Testis (tissue), 3 donors: Measurements from ENCODE around the gene FAM83C. TPM values are rescaled to one million over a fixed set of nuclear protein-coding genes. Genes with fewer than 3 reads are reported as not detected.

Source experiments
- DNase-seq: peaks from one replicate; pipeline ENCODE4 v3.0.0-alpha.2; 2019
- H3K27ac ChIP-seq, 2 donors: fragments of 200-600 bp; sonication (generic); one replicate each; pipeline ENCODE4 v1.5.1; 2019
- H3K27me3 ChIP-seq: fragments of 200-600 bp; sonication (generic); one replicate; pipeline ENCODE4 v1.5.1; 2019
- H3K36me3 ChIP-seq: fragments of 200-600 bp; sonication (generic); one replicate; pipeline ENCODE4 v1.5.1; 2017; ENCODE audit warnings: low read depth; ENCODE audit errors: missing control alignments
- H3K4me1 ChIP-seq: fragments of 200-600 bp; sonication (generic); one replicate; pipeline ENCODE4 v1.5.1; 2019
- H3K4me3 ChIP-seq, 2 donors: fragments of 200-600 bp; sonication (generic); one replicate each; pipeline ENCODE4 v1.5.1; 2017 to 2019
- H3K9me3 ChIP-seq: fragments of 200-600 bp; sonication (generic); one replicate; pipeline ENCODE4 v1.5.1; 2017
- POLR2A ChIP-seq: fragments of 450-650 bp; IDR thresholded peaks from one replicate; pipeline ENCODE4 v1.6.1; 2017; ENCODE audit warnings: antibody characterized with exemption, mild to moderate bottlenecking, moderate library complexity
- WGBS, 2 donors: methylation state at CpG; one replicate each; pipeline ENCODE4 v1.1.5; 2018; 5-methylcytosine and 5-hydroxymethylcytosine counted together
- intact Hi-C: fragments of 100-400 bp; cut with DNase I; formaldehyde crosslinking; loops from one replicate; pipeline ENCODE4 v1.15.1; 2023; ENCODE audit warnings: low total_unique reads
- polyA plus RNA-seq: library from polyadenylated mRNA; stranded (reverse); fragments of 350-450 nt; fragmentation: Illumina TruSeq; extraction: RNeasy Lipid Tissue Mini Kit (QIAGEN cat#74804); gene quantifications from one replicate; pipeline ENCODE4 v1.2.3, GENCODE V29; 2014; ENCODE audit warnings: low read depth, low replicate concordance; ENCODE audit not compliant: insufficient read depth
- total RNA-seq, 2 donors: library from RNA; depleted of rRNA; stranded (reverse); fragments of >200 nt; gene quantifications; one replicate each; pipeline ENCODE4 v1.2.3, GENCODE V29; 2016
- TF ChIP-seq, protein P1 (sequence below), 3 experiments: fragments of 450-650 bp in 2 of 3; fragments of 200-600 bp in 1 of 3; sonication (generic) in 1 of 3; IDR thresholded peaks; one replicate each; pipeline ENCODE4 v1.5.1; 2016 to 2019; ENCODE audit warnings: antibody characterized with exemption in 3 of 3, mild to moderate bottlenecking in 2 of 3, moderate library complexity in 1 of 3

FAM83C gene
- total and polyA plus RNA-seq, 3 donors from 2014 or later = 0.39 to 0.96 (median 0.43) TPM

DNA sequence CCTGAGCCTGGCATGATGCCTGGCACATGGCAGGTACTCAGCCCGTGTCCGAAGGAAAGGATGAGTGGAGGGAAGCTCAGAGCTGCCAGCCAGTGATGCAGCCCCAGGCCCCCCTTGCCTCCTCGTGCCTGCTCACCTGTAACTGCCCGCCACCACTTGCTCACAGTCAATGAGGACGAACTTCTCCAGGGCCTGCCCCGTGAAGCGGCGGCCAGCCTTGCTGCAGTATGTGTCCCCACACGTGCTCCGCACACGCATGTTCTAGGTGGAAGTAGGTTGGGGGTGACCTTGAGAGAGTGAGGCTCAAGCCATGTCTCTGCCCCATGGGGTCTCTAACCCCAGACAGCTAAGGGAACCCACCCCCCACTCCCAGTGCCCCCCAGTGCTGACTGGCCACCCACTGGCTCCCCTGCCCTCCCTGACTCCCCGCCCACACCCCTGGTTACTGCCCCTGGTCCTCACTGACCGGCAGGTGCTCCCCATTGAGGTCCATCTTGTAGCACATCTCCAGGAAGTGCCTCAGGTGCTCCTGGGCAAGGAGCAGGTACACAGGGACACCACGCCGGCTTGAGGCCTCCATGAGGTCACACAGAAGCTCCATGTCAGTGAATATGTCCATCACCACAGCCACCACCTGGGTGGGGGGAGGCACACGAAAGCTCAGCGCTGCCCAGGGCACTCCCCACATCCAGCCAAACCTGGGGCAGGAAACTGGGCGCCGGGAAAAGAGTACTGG is 3.7 kb downstream of the FAM83C start:
- 88 to 89% methylated on average over 9 to 19 of the region's 19 CpGs for WGBS, 2 donors
- Histone ChIP-seq H3K4me3 (no peak overlapping the region), H3K9me3 (no peaks in the 10 kb centered on the region), H3K27ac (no peak overlapping the region), H3K4me1 (peaks cover 4% of the 10 kb centered on the region), H3K27me3 (no peaks in the 10 kb centered on the region), H3K36me3 (no peaks in the 10 kb centered on the region)
- intact Hi-C loops = no loop called here
- TF ChIP-seq, protein P1, sequence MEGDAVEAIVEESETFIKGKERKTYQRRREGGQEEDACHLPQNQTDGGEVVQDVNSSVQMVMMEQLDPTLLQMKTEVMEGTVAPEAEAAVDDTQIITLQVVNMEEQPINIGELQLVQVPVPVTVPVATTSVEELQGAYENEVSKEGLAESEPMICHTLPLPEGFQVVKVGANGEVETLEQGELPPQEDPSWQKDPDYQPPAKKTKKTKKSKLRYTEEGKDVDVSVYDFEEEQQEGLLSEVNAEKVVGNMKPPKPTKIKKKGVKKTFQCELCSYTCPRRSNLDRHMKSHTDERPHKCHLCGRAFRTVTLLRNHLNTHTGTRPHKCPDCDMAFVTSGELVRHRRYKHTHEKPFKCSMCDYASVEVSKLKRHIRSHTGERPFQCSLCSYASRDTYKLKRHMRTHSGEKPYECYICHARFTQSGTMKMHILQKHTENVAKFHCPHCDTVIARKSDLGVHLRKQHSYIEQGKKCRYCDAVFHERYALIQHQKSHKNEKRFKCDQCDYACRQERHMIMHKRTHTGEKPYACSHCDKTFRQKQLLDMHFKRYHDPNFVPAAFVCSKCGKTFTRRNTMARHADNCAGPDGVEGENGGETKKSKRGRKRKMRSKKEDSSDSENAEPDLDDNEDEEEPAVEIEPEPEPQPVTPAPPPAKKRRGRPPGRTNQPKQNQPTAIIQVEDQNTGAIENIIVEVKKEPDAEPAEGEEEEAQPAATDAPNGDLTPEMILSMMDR (IDR thresholded peaks at IDR 0.05) = no peak
- TF ChIP-seq POLR2A = no peak
- DNase-seq = no peak

DNA sequence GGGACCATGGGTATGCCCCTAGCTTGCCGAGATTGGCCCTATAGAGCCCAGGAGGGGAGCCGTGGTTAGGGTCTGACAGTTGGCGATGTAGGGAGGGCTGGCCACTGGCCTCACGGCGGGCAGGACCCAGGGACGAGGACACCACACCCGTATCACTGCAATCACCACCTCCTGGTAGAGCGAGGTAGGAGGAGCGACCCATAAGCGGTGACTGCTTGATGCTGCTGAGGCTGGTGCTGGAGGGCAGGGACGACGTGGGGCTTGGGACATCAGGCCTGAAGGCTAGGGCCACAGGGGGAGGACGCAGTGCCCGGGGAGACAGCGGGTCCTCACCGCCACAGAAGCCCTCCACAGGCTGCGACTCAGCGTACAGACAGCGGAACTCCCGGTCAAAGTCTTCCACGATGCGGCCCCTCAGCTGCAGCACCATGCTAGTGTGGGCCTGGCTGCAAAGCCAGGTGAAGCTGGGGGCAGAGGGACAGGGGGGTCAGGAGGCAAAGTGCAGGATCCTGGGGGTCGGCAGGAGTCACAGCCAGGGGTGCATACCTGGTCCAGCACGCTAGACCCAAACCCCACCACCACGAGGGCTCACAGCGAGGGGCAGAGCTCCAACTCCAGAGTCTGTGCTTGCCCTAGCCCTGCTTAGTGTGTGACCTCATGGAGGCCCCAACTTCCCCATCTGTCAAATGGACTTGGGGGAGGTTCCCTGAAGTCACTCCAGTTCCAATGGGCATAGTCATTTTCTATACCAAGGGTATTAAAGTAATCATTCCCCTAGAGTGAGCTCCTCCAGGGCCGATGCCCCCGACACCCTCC is 4.5 kb downstream of the FAM83C start:
- TF ChIP-seq, protein P1 (IDR thresholded peaks at IDR 0.05) = no peak
- no peak for TF ChIP-seq POLR2A
- Histone ChIP-seq H3K4me3 (no peak overlapping the region), H3K27me3 (no peaks in the 10 kb centered on the region), H3K27ac (no peak overlapping the region), H3K9me3 (no peaks in the 10 kb centered on the region), H3K4me1 (peaks cover 7% of the 10 kb centered on the region), H3K36me3 (no peaks in the 10 kb centered on the region)
- 85 to 91% methylated on average over 22 to 27 of the region's 28 CpGs for WGBS, 2 donors
- intact Hi-C loops = no loop called here
- DNase-seq = no peak

DNA sequence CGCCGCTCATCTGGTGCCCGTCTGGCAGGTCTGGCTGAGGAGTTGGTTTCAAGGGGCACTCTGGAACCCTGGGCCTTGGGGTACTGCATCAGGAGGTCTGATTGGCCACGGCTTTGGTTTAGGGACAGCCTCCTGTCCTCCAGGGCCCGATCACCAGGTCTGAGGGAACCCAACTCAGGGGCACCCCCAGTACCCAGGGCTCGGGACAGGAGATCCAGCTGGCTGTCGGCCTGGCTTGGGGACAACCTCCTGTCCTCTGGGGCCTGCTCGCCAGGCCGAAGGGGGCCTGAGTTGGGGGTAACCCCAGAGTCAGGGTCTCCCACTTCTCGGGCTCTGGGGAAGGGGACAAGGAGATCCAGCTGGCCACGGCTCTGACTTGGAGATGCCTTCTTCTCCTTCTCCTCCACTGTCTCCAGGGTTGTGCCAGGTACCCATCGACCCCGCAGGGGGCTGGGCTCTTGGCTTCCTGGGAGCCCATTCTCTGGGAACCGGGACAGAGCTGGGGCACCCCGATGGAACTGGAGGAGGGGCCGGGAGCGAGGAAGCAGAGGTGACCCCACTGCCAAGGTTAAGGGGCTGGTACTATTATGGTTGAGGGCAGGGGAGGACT is 5.2 kb downstream of the FAM83C start:
- TF ChIP-seq, protein P1 (IDR thresholded peaks at IDR 0.05) = no peak
- TF ChIP-seq POLR2A = no peak
- no peaks in the 10 kb centered on the region for H3K27me3 ChIP-seq
- intact Hi-C loops = no loop called here
- no peak overlapping the region for H3K27ac ChIP-seq
- WGBS, 2 donors = 87 to 88% methylated on average over 12 to 14 of the region's 17 CpGs
- peaks cover 7% of the 10 kb centered on the region for H3K4me1 ChIP-seq
- no peak for DNase-seq
- no peaks in the 10 kb centered on the region for H3K9me3 ChIP-seq
- no peaks in the 10 kb centered on the region for H3K36me3 ChIP-seq
- no peak overlapping the region for H3K4me3 ChIP-seq

DNA sequence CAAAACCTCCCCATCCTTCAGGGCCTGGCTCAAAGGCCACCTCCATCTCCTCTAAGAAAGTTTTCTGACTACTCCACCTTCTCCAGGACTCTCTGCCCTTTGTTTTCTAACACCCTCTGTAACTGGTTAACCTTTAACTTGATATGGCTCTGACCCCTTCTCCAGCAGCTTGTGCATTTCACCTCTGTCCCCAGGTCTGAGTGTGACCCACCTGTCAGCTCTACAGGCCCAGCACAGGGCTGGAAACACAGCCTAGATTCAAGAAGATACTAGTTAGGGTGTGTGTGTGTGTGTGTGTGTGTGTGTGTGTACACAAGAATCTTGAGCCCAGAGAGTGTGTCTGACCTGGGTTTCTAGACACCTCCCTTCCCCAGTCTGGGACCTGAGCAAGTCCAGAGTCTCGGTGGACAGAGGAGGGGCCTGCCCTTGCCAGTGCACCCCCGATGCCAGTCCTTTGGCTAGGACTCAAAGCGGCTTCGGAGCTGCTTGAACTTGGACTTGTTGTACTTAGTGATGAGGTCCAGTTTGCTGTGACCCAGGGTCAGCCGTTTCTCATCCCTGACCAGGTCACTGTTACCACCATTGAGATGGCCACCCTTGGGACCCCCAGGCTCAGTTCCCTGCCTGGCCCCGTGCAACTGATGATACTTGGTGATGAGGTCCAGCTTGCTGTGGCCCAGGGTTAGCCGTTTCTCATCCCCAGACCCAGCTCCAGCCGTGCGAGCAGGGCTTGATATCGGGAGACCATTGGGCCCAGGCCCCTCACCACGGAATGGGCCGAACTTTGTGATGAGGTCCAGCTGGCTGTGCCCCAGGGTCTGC is 5.9 kb downstream of the FAM83C start:
- DNase-seq = no peak
- Histone ChIP-seq H3K27me3 (no peaks in the 10 kb centered on the region), H3K27ac (no peak overlapping the region), H3K36me3 (no peaks in the 10 kb centered on the region), H3K4me1 (peaks cover 7% of the 10 kb centered on the region), H3K4me3 (no peak overlapping the region), H3K9me3 (no peaks in the 10 kb centered on the region)
- intact Hi-C loops = no loop called here
- 93% methylated on average over 6 to 12 of the region's 12 CpGs for WGBS, 2 donors
- no peak for TF ChIP-seq POLR2A
- TF ChIP-seq, protein P1 (IDR thresholded peaks at IDR 0.05) = no peak
